ENCODE results near the gene BICDL1. TPM values are rescaled to one million over a fixed set of nuclear protein-coding genes. Genes with fewer than 3 reads are reported as not detected.

The BICDL1 gene
- total and polyA plus RNA-seq, 2 donors (not counting 3 experiments of a cell fraction or from before 2014, with no cell fraction given) = 0.19 TPM; not detected in 1

GRCh38 chr12:120012067-120012621 is 23.1 kb downstream of the BICDL1 start:
- Histone ChIP-seq H3K27ac (ENCODE audit: insufficient read depth, low read depth, low read length) (no peak overlapping the region), H4K20me1 (replicated peaks; ENCODE audit: control insufficient read depth, extremely low read depth, insufficient read depth, low read length) (no peaks in the 10 kb centered on the region), H3K36me3 (ENCODE audit: control insufficient read depth in 2 of 2, extremely low read depth in 1 of 2, insufficient read depth in 2 of 2, low read length in 2 of 2) (no peaks in the 10 kb centered on the region), H3K9me3 (replicated peaks; ENCODE audit: control insufficient read depth, insufficient read depth, low read length) (no peaks in the 10 kb centered on the region), H3K9me1 (replicated peaks; ENCODE audit: control insufficient read depth, extremely low read depth, insufficient read depth, low read length) (no peaks in the 10 kb centered on the region), H3K4me2 (ENCODE audit: insufficient read depth, low read length) (no peak overlapping the region), H3K9ac (replicated peaks; ENCODE audit: extremely low read depth, insufficient read depth, low read length) (no peak overlapping the region), H3K79me2 (ENCODE audit: control insufficient read depth, insufficient read depth, low read length) (no peaks in the 10 kb centered on the region), H3K27me3 (ENCODE audit: control insufficient read depth in 2 of 2, insufficient read depth in 2 of 2, low read length in 2 of 2) (peaks cover 2 to 3% of the 10 kb centered on the region in 2 experiments), H3K4me3 (replicated peaks in 1 of 3; ENCODE audit: insufficient read depth in 1 of 3, low read depth in 1 of 3, low read length in 3 of 3) (no peak overlapping the region), H2AFZ (ENCODE audit: low read depth, low read length) (no peak overlapping the region), H3K4me1 (ENCODE audit: control insufficient read depth, extremely low read depth, insufficient read depth, low read length) (no peaks in the 10 kb centered on the region)
- FAIRE-seq (no peak), DNase-seq (ENCODE audit: low read depth, low spot score) (no peak)
- ChIA-PET CTCF (no interaction called here), POLR2A (no interaction called here)
- no TSS peak for BruUV-seq (replicated peaks)
- dilution Hi-C loops (cut with MboI; ENCODE audit: extremely low pct_ligation_motif_present, low sequenced_read_pairs) (no loop called here), intact Hi-C loops (cut with micrococcal nuclease) (no loop called here)
- TF ChIP-seq EZH2 (IDR thresholded peaks at IDR 0.05; ENCODE audit: borderline replicate concordance, low read depth, low read length, severe bottlenecking) (no peak), MAX (IDR thresholded peaks at IDR 0.05; ENCODE audit: insufficient read depth, insufficient read length) (no peak), CTCF (IDR thresholded peaks at IDR 0.05; ENCODE audit: extremely low read depth in 1 of 2, insufficient read depth in 1 of 2, low read depth in 1 of 2, low read length in 2 of 2) (no peak), POLR2AphosphoS5 (IDR thresholded peaks at IDR 0.05; ENCODE audit: insufficient read depth, low read depth, low read length) (no peak), POLR2A (IDR thresholded peaks at IDR 0.05; ENCODE audit: low read depth, low read length) (no peak), JUN (IDR thresholded peaks at IDR 0.05; ENCODE audit: borderline replicate concordance, insufficient read depth, insufficient read length, low read depth) (no peak), GATA2 (IDR thresholded peaks at IDR 0.05; ENCODE audit: insufficient read depth, insufficient read length, low read depth, low read length) (no peak), FOS (IDR thresholded peaks at IDR 0.05; ENCODE audit: borderline replicate concordance, insufficient read depth, low read length) (no peak), MYC (IDR thresholded peaks at IDR 0.05; ENCODE audit: low read depth, low read length) (no peak)

Data from endothelial cell of umbilical vein (primary cell).